OCI-LY3 (cell line): Measurements from ENCODE around the gene ELFN1.

Source experiments
- EZH2phosphoT487 ChIP-seq: fragments of 200-600 bp; shearing (Covaris generic); IDR thresholded peaks from 2 replicates; pipeline ENCODE4 v1.6.1; 2018; ENCODE audit warnings: antibody characterized with exemption, mixed run types, low read depth
- TF ChIP-seq, protein P1 (sequence below): fragments of 200-600, 300-600 bp; sonication (generic); IDR thresholded peaks from 2 replicates; pipeline ENCODE4 v1.5.1; 2014; ENCODE audit warnings: antibody characterized with exemption, low read length, low read depth

DNA sequence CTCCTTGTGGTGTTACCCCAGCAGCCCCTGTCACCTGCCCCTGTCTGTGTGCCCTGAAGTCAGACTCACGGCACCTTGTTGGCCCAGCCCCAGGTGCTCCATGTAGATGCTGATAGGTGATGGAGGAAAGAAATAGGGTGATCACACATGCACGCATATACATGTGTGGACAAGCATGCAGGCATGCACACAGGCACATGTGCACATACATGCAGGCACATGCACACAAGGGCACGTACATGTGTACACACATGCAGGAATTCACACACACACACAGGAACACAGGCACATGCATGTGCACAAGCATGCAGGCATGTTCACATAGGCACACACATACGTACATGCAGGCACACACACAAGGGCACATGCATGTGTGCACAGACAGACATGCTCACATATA lies 16.6 kb upstream of the ELFN1 start:
- TF ChIP-seq, protein P1, sequence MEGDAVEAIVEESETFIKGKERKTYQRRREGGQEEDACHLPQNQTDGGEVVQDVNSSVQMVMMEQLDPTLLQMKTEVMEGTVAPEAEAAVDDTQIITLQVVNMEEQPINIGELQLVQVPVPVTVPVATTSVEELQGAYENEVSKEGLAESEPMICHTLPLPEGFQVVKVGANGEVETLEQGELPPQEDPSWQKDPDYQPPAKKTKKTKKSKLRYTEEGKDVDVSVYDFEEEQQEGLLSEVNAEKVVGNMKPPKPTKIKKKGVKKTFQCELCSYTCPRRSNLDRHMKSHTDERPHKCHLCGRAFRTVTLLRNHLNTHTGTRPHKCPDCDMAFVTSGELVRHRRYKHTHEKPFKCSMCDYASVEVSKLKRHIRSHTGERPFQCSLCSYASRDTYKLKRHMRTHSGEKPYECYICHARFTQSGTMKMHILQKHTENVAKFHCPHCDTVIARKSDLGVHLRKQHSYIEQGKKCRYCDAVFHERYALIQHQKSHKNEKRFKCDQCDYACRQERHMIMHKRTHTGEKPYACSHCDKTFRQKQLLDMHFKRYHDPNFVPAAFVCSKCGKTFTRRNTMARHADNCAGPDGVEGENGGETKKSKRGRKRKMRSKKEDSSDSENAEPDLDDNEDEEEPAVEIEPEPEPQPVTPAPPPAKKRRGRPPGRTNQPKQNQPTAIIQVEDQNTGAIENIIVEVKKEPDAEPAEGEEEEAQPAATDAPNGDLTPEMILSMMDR, result no peak
- TF ChIP-seq EZH2phosphoT487, result no peak
